Ammon's horn (tissue), 1 donor: ENCODE results near the gene SLIT3.
A peak's percentile ranks its signal among the peaks of the same experiment; 100 is the strongest.

Source experiments
- DNase-seq: peaks from one replicate; pipeline ENCODE4 v3.0.0-alpha.2; 2016; ENCODE audit warnings: low spot score

The SLIT3 gene

DNA sequence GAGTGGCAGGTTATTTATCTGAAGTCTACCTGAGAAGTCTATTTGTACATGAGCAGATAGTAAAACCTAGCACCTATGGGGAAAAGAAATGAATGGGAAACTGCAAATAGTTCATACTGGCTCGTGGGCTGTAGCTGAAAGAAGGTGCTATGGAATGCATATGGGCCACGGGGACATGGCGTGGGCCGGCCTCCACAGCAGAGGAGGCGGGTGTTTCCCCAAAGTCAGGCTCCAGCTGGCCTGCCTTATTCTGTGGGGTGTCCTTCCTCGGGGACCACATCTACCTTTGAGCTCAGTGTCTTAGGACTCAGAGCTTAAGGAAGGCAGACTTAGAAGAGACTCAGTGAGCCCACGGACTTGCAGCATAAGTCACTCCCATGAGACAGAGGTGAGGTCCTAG, 371.3 kb downstream of the SLIT3 start:
- no peak for DNase-seq

DNA sequence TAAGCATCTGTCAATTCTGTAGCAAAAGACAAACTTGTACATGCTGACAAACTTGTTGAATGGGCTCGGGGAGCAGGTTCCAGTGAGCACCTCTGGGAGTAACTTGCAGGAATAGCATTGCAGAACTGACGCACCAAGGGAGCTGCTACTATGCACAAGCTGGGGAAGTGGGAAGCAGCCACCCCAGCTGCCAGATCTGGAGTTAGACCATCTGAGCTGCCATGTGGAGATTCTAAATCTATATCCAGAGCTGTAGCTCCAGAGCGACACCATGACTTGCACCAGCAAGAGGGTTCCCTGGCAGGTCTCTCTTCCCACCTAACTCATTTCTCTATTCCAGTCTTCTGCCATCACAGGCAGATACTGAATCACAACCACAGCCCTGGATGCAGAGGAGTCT, 375.8 kb downstream of the SLIT3 start:
- peak; percentile 65 for DNase-seq

DNA sequence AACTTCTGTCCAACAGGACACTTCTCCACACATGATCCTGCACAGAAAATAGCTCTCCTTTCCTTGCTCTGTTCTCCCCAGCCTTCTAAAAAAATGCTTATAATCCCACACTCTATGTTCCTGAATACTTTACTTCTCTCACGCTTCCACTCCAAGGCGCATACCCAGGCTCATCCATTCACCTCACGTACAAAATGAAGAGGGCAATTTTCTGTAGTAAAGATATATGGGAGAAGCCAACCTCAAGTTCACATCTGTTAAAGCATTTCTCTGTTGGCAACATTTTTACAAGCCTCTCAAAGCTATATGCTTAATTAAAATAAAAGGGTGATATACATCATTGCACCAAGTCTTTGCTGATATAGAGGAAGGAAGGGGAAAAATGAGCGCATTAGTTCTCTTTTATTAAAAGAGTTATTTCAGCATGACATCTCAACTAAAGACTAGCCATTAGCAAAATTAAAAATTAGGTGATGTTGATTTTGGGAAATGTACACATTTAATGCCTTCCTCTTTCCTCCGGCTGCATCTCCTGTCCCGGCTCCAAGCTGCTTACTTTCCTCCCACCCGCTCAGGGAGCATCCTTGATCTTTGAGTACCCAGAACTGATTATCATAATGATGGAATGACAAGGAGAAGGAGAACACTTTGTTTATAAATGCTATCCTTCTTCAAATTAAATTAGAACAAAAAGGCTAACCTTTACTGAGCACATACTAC, 379.6 kb downstream of the SLIT3 start:
- DNase-seq = no peak

DNA sequence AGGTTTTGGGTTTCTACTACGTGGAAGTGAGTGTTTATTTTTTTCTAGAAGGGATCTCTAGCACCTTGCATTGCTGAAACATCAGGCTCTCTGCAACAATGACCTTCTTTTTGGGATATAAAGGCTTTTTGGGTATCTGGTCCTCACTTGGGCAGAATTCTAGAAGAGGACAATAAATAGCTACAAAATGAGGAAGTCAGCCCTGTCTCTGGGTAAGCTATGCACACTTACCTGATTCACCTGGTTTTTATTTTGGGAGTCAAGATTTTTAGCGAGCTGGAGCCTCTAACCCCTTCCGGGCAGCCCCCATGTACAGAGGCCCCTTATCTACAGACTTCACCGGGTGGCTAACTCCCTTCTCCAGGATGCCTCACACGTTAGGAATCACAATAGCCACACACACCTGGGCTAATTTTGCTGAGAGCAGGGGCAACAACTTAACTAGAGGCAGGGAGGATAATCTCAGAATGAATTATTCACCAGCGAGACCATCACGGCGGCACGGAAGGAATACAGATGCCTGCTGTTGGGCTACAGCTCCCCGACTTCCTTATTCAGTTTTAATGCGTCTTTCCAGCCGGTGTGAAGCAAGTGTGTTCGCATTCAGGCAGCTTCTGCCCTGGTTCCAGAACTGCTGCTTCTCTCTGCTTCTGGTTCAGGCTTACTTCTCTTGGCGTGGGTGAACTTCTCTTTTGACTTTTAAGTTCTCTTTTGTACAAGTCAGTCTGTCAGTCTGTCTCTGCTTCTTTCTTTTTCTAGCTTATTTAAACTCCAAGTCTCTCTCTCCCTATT, 380.7 kb downstream of the SLIT3 start:
- peak; percentile 63 for DNase-seq

DNA sequence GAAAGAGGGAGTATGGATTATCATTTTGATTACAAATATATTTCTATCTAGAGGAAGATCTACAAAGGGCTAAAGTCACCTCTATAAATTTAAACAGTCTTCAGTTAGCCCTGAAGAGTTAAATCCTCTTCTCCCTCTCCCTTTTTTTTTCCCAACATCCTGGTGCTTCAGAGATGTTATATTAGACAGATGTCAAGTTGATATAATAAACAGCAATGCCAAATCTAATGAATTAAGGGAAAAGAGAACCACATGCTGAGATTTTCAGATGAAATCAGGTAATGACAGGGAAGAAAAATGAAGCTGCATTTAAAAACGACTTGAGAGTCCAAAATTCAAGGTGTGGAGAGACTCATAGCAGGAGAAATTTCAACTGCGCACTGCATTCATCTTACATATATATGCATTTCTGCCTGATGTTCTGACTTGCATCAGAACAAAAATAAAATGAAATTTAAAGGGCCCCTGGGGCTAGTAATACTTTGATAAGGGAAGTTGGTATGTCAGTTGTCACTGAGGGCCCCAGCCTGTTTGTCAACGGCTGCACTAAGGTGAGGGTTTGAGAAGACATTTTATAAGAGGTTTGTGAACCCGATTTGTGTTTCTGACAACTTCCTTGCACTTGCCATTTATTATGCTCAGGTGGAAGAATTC, 382.9 kb downstream of the SLIT3 start:
- no peak for DNase-seq

DNA sequence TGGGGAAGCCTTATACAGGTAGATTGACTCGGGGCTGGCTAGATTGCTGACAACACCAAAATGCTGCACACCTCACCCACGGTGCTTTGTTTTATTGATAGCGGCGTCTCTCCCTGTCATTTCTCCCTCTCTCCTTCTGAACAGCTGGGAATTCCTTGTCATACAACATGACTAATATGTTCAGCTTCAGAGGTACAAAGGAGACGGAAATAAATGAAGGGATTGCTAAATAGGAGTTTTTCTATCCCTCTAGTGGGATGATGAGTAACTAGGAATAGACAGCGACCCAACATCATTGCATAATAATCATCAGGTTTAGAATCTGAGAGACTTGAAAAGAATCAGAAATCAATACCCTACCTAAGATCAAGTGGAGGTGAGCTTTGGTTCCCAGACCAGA, 384.1 kb downstream of the SLIT3 start:
- no peak for DNase-seq

DNA sequence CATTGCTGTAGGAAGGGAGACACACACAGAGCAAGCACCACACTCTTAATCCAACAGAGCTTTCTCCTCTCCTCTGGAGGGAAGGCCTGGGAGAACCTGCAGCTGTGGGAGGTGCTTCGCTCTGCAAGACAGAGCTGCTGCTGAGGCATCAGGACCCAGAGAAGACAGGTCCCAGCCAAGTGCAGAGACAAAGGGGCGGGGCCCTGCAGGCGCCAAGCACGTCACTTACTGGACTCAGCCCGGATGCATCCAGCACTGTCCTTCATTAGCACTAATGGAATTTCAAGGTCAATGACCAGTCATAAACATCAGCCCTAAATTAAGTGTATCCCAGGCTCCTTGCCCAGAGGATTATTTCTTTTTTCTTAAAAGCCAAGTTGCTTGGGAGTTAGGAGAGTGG, 384.7 kb downstream of the SLIT3 start:
- DNase-seq = no peak

DNA sequence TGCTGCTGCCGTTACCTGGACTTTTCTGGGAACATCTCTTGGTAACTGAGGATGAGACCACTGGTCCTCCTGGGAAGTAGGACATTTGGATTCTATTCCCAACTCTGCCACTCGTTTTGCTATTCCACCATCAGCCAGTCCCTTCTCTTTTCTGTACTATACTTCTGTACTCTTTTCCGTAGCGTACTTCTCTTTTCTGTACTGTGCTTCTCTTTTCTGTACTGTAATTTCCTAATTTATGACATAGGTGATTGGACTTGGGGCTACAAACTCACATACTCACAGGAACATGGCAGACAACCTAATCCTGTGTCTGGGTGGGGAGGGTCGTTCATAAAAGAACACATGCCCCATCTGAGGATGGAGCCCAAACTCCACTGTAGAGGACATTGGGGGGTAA, 386.4 kb downstream of the SLIT3 start:
- DNase-seq = no peak

DNA sequence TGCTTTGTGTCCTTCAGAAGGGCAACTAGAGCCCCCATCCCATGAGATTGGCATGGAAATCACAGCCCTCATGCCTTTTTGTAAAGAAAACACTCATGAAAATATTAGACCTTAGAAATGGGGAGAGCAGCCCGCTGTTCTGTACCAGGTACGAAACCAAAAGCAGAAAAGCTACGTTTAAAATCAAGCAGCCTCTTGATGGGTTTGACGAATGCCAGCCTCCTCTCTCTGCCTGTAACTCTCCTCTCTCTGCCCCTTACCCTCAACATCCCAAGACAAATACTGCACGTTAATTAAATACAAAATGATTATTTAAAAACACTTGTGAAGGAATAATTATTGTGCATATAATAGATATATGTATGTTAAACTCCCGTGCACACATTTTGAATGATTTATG, 390.1 kb downstream of the SLIT3 start:
- DNase-seq = no peak

DNA sequence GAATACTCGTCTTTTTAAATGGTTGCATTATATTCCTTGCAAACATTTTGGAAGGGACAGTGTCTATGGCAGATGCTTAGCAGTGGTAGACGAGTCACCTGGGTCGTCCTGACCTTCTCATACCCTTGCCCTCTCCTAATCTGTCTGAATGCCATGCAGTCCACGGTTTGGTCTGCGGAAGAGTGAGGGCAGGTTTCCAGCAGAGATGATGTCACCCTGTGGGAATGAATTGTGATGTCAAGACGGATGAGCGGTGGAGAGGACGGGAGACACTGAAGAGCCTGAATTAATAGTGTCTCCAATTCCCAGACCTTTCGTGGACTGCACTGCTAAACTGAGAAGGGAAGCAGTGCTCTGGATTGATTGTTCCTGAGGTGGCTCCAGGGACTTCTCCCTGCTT, 392.7 kb downstream of the SLIT3 start:
- DNase-seq = no peak

DNA sequence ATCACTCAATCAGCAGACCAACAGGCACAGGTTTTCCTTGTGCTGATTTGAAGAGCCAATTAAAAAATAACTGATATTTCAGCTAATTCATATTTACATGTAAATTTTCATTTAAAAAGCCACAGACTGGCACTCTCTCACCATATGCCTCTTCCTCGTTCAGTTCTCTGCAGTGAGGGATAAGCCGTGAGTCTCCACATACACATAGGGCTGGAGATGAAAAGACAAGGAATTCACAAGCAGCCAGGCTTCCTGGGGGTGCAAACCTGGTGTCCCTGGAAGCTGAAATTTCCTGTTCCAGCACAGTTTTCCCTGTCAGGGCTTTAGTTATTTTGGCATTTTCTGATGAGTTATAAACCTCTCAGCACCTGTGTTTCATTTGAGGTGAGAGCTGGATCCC, 397.9 kb downstream of the SLIT3 start:
- no peak for DNase-seq

DNA sequence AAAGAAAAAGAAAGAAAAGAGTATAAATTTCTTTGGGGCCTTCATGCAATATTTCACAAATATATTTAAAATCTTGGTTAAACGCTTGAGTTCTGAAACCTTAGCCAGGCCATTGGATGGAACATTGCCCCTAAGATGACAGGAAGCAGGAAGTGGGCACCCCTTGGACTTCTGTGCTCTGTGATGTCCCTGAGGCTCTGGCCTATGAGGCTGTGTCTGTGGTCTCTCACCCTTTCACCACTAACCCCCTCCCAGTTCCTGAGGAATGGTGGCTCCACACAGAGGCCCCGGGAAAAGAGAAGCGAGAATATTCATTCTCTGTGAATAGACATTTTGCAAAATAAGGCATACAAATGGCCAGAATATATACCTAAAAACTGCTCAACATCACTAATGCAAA, 401.3 kb downstream of the SLIT3 start:
- no peak for DNase-seq

DNA sequence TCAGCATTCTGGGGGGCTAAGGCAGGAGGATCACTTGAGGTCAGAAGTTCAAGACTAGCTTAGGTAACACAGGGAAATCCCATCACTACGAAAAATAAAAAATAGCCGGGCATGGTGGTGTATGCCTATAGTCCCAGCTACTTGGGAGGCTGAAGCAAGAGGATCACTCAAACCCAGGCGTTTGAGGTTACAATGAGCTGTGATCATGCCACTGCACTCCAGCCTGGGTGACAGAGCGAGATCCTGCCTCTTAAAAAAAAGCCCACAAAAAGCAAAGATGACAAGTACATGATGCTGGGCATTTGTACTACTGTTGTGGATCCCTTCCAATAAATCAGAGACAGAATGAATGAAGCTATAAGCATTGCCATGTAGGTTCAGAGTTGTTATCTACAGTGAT, 401.7 kb downstream of the SLIT3 start:
- no peak for DNase-seq

DNA sequence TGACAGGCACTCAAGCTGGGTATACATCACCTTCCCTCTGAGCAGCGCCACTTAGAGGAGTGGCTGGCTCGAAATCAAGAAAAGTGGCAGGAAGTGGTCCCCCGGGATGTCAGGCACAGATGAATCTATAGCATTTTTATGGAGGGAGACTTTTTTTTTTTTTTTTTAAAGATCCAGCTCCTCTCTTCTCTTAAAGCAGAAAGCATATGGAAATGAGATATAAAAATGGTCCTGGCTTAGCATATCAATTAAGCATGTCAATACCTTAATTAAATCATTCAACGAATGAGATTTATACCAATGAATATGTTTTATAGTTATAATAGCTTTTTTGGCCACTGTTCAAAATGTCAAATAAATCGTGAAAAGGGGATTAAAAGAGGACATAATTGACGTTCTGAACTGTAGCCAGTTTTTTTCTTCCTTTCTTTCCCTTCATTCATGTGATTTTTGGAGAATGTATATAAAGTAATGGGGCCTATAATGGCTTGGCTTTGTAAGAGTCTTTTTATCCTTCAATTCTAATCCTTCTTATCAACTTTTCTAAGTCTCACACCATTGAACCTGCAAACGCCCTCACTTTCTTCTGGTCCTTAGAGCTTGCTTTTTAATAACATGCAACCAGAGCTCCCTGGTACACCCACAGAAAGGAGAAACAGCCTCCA, 402.6 kb downstream of the SLIT3 start:
- DNase-seq = no peak

DNA sequence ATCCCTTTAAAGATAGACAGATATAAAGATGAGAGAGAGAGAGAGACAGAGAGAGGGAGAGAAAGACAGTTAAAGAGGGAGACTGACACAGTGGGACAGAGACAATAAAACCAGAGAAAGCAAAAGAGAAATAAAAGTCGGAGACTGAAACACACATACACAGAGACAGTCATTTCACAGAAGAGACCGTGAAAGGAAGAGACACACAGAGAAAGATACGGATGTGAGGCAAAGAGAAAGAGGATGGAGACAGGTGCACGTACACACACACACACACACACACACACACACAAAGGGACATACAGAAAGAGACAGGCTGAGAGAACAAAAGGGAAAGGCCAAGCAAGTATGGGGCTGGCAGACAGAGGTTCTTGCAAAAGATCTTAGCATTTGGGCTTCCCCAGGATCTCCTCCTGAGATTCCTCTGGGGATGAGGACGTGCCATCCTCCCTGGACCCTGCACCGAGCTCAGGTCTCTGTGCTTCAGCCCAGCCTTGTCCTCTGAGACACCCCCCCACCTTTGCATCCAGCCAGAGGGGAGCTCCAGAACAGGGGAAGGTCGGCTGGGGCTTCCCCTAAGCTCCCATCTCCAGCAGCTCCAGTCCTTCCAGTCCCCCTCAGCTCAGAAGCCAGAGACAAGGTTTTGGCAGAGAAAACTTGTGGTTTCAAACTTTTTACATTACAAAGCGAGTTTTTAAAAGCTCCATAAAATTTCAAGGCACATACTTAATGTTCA, 403.4 kb downstream of the SLIT3 start:
- DNase-seq = no peak

DNA sequence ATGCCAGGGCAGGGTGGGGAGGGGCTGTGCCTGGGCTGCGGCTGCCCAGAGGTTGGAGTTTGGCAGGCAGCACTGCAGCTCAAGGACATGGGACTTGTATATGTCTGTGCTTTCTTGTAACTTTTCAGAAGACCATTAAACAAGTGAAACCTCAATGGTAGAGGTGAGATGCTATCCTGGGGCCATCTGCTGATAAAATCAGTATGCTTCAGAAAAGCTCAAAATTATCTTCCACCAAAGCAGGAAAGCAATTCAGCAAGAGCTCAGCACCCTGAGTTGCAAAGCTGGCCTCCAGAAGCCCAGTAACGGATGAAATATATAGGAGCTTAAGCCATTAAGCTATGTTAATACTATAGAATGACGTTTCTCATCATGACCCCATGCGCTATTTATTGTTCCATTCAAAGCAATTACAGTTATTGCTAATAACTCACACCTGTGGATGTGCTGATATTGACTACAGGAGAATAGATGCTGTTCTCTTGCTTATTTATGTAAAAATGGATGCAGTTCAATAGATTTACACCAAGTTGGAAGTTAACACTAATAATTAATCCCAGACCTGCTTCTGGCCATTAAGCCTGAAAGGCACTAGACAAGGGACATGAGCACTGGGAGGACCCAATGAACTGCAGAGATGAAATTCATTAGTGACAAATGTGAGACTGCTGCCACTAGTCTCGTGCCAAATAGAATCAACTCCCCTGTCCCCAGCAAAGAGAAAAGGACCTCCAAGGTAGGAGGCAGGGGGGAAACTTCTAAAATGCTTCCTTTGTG, 405.5 kb downstream of the SLIT3 start:
- DNase-seq = no peak

DNA sequence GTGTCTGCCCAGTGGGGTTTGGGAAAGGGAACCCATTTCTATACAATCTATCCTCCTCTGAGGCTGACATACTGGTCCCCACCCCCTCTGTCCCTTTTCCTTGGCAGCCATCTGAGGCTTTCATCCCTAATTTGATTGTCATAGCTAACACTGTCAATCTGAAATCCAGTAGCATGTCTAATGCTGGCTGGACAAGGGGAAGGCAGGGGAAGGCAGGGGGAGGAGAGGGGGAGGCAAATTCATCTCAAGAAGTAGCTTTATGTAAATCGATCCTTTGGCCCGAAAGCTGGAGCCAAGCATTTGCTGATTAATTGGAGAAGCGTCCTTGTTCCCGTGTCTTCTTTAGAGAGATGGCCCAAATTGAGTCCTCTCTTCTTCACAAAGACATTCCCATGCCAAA, 407.7 kb downstream of the SLIT3 start:
- no peak for DNase-seq

DNA sequence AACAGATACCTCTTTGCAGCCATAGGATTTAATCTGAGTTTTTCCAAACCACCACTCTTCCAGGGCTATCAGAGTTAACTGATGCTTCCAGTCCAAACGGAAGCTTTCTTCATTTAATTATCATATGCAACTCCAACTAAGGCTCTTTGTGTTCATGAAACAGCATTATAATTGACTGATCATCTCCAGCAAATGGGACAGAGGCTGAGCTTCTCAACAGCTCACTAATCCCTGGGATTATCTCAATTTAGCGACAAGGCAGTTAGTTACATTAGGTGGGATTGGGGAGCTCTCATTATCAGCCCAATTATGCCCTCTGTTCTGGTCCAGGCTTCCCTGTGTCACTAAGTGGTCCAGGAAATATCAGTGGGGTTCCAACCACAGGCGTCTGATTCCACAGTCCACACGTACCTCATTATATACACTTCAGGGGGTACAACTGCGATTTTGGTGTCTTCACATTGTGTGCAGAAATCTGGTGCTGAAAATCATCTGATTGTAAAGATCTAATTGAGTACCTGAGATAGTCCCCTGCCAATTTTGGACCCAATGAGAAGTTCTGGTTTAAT, 408.2 kb downstream of the SLIT3 start:
- no peak for DNase-seq

DNA sequence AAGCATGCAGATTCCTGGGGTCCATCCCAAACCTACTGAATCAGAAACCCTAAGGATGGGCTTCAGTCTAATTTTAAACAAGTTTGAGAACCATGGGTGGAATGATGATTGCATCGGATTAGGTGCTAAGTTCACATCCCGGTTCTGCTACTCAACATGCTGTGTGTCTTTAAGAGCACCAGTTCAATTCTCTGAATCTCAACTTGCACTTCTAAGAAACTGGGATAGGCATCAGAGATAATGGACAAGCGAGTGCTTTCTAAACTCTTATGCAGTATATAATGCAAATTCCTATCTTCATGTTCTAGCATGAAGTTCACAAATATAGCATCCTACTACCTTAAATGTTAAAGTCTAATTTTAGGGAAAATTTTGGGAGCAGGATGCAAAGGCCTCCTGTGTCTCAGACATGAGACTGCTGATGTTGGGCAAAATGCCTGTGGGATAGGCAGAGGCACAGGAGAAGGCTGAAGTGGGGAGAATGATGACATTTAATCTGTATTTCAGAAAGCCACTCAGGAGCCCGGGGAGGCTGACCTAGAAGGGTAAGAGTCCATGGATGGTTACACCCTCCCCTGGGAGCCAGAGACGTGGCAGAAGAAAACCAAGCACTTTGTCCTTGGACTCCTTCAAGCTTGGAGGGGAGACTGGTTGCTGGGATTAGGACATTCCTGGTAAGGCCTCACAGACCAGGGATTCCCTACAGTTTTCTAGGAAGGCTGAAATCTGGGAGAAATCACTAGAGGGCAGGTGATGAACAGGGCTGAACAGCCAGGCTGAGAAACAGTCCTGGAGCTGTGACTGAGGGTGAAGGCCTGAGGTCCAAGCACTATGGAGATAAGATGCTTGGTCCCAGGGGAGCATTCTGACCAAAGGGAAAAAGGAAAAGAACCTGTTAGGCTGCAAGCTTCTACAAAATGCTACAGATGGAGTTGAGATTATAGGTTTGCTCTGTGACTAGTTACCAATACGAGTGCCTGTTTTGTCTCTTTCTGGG, 409.8 kb downstream of the SLIT3 start:
- no peak for DNase-seq

DNA sequence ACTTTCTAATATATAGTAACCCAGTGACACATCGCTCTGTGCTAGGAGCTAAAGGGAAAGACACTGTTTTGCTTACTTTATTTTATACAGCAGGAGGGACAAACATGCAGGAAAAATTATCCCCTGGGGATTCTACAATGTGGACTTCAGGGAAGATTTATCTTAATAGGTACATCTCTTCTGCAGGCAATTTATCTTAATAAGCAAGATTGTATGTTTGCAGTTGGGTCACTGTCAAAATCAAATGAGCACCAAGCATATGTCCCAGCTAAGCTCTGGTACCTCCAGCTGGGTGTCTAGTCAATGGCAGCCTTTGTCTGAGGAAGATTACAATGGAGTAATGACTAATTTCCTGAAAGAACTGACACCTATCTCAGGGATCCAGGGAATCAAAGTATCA, 411.9 kb downstream of the SLIT3 start:
- DNase-seq = no peak
